Keratinocyte (primary cell): Measurements from ENCODE around the gene CHST12.

Source experiments
- EZH2 ChIP-seq: IDR thresholded peaks from one replicate; pipeline ENCODE4 v1.6.1; 2012; ENCODE audit warnings: inconsistent platforms, mild to moderate bottlenecking, low read length, moderate library complexity
- TF ChIP-seq, protein P1 (sequence below), 3 experiments: IDR thresholded peaks in 1 of 3; conservative IDR thresholded peaks in 1 of 3; optimal IDR thresholded peaks in 1 of 3; 2 replicates in 2 of 3; 3 replicates in 1 of 3; pipeline versions ENCODE3 to v1.5.1; 2011; ENCODE audit warnings: low read length in 3 of 3, mild to moderate bottlenecking in 3 of 3, moderate library complexity in 2 of 3, control low read depth in 1 of 3, inconsistent platforms in 1 of 3; ENCODE audit not compliant: insufficient read depth in 2 of 3; ENCODE audit errors: extremely low read depth in 1 of 3

DNA sequence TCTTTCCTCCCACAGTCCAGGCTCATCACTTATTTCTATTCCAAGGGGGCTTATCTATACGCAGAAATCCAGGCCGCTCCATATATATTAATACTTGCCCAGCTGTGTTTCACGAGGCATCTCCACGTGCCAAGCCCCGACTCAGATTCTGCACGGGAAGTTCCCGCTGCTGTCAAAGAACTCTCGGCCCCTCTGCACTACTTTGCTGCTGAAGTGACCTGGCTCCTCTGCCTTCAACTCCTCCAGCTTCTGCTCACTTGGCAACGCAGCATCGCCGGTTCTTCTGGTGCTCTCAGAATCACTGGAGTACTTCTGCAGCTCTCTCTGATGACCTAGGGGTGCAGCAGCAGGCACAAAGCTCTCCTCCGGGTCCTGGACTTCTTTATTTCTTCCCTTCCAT, 9.7 kb upstream of the CHST12 start:
- TF ChIP-seq, protein P1, sequence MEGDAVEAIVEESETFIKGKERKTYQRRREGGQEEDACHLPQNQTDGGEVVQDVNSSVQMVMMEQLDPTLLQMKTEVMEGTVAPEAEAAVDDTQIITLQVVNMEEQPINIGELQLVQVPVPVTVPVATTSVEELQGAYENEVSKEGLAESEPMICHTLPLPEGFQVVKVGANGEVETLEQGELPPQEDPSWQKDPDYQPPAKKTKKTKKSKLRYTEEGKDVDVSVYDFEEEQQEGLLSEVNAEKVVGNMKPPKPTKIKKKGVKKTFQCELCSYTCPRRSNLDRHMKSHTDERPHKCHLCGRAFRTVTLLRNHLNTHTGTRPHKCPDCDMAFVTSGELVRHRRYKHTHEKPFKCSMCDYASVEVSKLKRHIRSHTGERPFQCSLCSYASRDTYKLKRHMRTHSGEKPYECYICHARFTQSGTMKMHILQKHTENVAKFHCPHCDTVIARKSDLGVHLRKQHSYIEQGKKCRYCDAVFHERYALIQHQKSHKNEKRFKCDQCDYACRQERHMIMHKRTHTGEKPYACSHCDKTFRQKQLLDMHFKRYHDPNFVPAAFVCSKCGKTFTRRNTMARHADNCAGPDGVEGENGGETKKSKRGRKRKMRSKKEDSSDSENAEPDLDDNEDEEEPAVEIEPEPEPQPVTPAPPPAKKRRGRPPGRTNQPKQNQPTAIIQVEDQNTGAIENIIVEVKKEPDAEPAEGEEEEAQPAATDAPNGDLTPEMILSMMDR (optimal IDR thresholded peaks at IDR 0.05 in 1 of 3, IDR thresholded peaks at IDR 0.05 in 1 of 3, conservative IDR thresholded peaks at IDR 0.05 in 1 of 3; ENCODE audit: extremely low read depth in 1 of 3, insufficient read depth in 2 of 3, low read length in 3 of 3), result no peak
- no peak for TF ChIP-seq EZH2
